HG02759 (cell line): ENCODE measurements around the gene C6orf141.
"Not testable (repeated sequence)": the region's sequence is repeated elsewhere in the genome, so short reads cannot be mapped to it uniquely, and the experiment has no call there.

Experiments used
- ATAC-seq: cut with Tn5 transposase; IDR thresholded peaks from one replicate; pipeline ENCODE4 v1.9.1; 2021; ENCODE audit warnings: mild to moderate bottlenecking, moderate library complexity; ENCODE audit not compliant: unreplicated experiment

Gene C6orf141

GRCh38 chr6:49565855-49566254 is 15.4 kb downstream of the C6orf141 start:
- no peak for ATAC-seq

- ATAC-seq = no peak
These were observed 20.1 kb downstream of the C6orf141 start for GRCh38 chr6:49570474-49571079.

- no peak for ATAC-seq
These were observed 26.1 kb downstream of the C6orf141 start for GRCh38 chr6:49576618-49577017.

GRCh38 chr6:49579649-49580048 is 29.2 kb downstream of the C6orf141 start:
- no peak for ATAC-seq

- no peak for ATAC-seq
These were observed 32.1 kb downstream of the C6orf141 start for GRCh38 chr6:49582529-49582928.

GRCh38 chr6:49587262-49587661 is 36.8 kb downstream of the C6orf141 start:
- not testable (repeated sequence) for ATAC-seq
